CD1c-positive myeloid dendritic cell (primary cell): Measurements from ENCODE around the gene RBBP5.

Experiments used
- DNase-seq: peaks from one replicate; pipeline ENCODE4 v3.0.0-alpha.2; 2016; ENCODE audit errors: extremely low spot score

RBBP5 gene

GRCh38 chr1:205057808-205058575 is 63.8 kb downstream of the RBBP5 start:
- DNase-seq, result no peak

- DNase-seq, result no peak
Measured at GRCh38 chr1:205056956-205057568, 64.7 kb downstream of the RBBP5 start.

- DNase-seq, result no peak
Measured at GRCh38 chr1:205056188-205056611, 65.6 kb downstream of the RBBP5 start.

DNA sequence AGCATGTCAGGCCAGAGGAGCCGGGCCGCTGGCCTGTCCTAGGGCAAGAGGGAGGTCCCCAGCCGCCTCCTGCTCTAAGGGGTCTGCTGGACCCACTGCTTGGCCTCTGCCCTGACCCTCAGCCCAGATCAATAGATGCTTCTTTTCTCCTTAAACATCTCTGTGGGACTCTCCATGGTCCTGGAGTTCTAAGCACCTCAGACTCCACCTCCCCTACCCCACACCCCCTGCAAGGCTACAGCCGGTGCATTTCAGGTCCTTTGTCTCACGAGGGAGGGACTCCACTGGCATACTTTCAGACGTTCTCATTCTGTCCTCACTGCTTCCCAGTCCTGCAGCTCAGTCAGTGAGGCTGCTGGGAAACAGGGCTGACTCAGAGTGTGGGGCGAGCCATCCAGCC is 67.8 kb downstream of the RBBP5 start:
- no peak for DNase-seq

GRCh38 chr1:205053296-205053695 is 68.5 kb downstream of the RBBP5 start:
- no peak for DNase-seq

DNA sequence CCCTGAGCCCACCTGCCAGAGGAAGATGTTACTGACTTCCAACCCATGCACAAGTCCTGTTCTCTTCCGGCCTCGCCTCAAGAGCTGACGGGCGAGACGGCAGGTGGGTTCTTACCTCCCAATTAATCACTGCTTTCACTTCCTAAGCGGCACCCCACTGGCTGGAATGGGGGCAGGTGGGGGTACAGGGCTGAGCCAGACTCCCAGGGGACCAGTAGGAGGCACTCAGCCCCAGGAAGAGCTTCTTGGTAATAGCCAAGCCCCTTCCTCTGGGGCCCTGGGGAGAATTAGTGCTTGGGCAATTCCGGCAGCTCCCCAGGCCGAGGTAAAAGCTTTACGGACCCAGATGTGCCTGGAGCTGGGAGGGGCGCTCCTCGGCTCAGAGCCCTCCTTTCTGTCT is 69.1 kb downstream of the RBBP5 start:
- DNase-seq, result no peak

- DNase-seq, result no peak
Measured at GRCh38 chr1:205049479-205049878, 72.3 kb downstream of the RBBP5 start.

DNA sequence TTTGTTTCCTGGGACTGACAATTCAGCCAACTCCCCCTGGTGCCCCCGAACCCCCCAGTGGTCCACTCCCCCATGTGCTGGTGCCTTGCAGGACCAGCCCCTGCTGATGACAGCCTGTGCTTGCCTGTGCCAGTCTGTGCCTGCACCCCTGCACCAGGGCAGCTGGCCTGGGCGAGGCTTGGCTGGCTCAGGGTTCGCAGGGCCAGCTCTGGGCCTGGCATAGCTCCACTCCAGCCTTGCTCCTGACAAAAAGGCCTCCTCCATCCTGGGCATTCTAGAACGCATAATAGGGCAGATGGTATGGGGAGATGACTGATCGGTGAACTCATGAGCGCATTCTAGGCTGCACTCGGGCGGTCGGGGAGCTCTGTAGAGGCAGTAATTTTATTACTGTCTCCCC is 73.4 kb downstream of the RBBP5 start:
- no peak for DNase-seq

DNA sequence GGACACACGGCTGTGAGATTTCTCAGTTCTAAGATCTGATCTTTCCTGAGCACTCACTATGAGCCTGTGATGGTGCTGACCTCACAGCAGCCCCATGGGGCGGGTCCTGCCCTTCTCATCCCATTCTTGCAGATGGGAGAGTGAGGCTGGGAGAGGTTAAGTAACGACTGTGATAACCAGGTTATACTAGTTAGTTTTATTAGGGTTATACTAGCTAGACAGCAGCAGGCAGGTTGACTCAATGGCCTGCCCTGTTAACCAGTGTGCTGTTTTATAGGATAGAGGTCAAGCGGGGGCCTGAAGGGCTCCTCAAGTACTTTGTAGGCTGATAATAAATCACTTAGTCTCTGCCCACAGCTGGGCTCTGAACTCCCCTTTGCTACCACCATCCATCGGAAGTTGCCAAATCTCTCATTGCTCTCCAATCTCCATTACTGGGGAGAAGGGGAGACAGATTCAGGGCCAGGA is 74.0 kb downstream of the RBBP5 start:
- no peak for DNase-seq

DNA sequence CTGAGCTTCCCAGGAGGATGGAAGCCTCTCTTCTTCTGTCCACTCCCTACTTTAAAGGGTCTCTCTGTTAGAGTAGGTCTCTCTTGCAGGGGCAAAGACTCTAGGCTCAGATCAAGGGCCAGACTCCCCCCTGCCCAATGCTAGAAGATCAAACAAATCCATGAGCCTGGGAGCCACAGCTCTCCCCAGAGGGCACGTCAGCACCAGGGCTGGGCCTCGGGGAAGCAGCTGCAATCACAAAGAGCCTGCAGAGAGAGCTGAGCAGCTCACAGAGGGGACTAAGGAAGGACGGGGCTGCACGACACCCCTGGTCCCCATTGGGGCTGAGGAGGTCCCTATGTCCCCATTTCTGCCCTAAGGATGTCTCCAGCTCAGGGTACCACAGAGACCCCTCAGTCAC is 74.9 kb downstream of the RBBP5 start:
- DNase-seq, result no peak

DNA sequence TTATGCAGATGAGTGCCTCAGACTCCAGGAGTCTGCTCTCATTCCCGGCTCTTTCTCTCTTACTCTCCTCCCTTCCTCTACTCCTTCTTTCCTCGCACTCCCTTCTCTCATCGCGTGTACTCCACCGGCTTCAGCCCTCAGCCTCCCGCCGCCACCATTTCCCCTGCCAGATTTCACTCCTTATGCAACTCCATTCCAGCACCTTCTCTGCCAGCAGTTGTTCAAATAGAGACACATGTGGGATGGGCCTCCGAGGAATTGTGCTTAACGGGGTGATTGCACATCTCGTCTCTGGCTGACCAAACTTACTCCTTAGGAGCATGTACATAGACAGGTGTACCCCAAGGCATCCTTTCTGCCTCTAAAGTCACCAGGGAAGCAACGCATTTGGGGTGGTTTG is 76.6 kb downstream of the RBBP5 start:
- no peak for DNase-seq

GRCh38 chr1:205044741-205045140 is 77.0 kb downstream of the RBBP5 start:
- no peak for DNase-seq

DNA sequence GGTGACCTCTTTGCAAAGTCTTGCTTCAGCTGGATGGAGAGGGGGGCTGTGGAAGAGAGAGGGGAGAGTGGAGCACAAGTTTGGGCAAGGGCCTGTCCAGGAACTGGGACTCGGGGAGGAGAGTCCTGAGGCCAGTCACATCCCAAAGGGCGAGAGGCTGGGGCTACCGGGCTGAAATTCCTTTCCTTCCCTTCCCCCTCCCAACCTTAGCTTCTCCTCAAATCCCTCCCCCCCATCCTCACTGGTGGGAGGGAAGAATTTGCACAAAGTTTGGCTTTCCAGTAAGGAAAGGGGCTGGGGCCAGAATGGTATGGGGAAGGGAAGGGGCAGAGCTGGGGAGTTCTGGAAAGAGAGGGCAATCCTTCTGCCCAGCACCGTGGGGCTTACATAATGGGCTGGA is 77.9 kb downstream of the RBBP5 start:
- DNase-seq, result no peak

DNA sequence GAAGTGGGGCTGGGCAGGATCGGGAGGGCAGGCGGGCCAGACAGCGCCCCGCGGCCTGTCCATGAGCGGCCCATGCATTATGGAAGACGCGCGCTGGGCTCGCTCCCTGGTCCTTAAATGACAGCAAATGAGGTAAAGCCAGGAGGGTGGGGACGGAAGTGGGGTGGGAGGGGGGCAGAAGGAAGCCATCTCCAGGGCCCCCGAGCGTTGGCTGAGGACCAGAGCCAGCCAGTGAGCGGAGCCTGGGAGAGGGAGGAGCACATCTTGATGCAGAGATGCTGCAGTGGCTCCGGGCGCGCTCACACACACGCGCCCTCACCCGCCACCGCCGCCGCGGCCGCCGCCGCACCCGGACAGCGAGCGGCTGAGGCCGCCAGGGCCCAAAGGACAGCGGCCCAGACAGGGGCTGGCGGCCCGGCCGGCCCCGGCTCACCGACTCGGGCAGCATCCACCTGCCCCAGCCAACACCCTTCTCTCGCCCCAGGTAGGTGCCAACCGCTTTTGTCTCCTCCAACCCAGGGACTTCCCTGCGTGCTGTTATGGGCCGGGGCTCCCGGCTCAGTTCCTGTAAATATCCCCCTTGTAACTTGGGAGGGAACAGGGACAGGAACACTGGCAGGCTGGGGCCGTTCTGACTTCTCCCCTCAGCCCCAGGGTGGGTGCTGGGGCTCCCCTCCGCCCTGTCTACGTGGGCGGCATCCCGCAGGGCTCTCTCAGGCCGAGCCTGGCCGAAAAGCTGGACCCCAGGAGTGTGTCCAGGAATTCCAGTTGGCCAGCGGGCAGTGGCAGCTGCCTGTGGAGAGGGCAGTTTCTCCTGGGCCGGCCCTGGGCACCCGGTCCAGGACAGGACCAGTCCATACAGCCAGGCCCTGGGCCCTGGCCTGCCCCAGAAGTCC is 78.6 kb downstream of the RBBP5 start, which contains the start of gene CNTN2:
Gene CNTN2, plus strand, starts transcription at position 302 of the 896 bp plus-strand sequence. CDS start 9,974 bp downstream, outside the sequence.
- DNase-seq, result no peak

DNA sequence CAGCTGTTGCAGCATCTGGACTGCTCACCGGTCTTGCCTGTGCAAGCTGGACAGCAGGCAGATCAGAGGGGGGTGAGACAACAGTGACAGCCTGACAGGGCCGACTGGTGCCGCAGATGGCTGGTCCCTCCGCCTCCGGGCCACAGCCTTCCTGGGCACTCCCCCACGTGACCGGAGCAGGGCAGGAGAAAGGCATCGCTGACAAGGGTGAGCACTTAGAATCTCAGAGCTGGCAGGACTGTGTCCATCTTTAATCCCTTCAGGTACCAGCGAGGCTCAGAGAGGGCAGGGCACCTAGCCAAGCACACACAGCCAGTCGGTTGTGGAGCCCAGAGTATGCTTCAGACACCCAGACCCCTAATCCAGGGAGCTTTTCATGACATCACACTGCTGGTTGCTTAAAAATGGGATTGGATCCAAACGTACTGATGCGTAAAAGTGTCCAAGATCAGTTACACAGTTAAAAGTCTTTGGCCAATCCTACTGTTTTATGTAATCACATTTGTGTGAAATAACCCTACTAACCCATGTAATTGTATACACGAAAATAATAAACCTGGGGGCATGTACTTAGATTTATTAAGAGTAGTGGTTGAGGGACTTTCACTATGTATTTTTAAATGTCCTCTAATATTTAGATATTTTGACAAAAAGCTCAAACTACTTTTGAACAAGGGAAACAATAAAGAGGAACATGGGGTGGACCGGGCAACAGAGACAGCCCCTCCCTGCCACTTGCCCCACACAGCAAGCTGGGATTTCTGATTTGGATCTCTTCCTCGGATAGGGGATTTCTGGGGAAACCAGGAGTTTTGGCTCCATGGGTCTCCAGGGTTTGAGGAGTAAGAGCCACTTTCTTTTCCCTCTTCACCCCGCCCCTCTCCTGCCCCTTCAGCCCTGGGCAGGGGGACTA is 79.5 kb downstream of the RBBP5 start:
- DNase-seq, result no peak

DNA sequence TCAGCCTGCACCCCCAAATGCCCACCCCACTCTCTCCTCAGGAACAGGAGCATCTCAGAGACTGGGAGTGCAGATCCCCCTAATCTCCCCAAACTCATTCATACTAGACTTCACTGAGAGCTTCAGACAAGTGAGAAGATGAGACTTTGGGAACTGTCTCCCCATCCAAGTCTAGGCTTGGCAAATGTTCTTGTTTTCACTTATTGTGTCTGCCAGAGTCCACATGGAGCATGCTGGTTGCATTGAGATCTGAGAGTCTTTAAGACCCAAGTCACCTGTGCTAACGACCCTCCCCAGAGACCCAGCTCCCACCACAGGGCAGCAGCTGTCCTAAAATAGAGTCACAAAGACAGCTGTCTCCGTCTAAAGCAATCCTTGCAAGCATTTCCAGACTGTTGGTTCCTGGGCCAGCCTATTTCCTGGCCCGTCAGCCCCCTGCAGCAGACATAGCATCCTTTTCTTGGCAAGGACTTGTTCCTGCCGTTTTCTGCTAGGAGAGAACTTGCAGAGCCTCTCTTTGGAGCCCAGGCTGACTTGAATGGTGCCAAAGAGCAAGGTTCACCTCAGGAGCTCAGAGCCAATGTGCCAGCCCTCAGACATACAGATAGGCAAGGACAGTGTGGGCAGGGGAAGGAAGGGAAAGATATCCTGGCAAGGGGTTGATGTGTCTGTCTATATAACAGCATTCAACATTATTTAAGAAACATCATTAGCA is 80.6 kb downstream of the RBBP5 start:
- DNase-seq, result no peak

- DNase-seq, result no peak
Measured at GRCh38 chr1:205038132-205038786, 83.5 kb downstream of the RBBP5 start.

GRCh38 chr1:205037539-205037938 is 84.2 kb downstream of the RBBP5 start:
- DNase-seq, result no peak
